K562 (cell line): ENCODE results near the gene BBLN. TPM values are rescaled to one million over a fixed set of nuclear protein-coding genes. Genes with fewer than 3 reads are reported as not detected.

Source experiments
- ADNP ChIP-seq: fragments of 200-800 bp; sonication (Bioruptor generic); IDR thresholded peaks from 2 replicates; pipeline ENCODE4 v1.6.1; 2016; ENCODE audit warnings: missing genetic modification characterization, missing compliant biosample characterization
- ARHGAP35 ChIP-seq: fragments of 450-650 bp; IDR thresholded peaks from 2 replicates; pipeline ENCODE4 v1.6.1; 2018; ENCODE audit not compliant: partially characterized antibody
- CTBP1 ChIP-seq: fragments of 450-650 bp; IDR thresholded peaks from 2 replicates; pipeline ENCODE4 v1.6.1; 2016; ENCODE audit warnings: borderline replicate concordance
- FOXJ2 ChIP-seq: fragments of 200-800 bp; sonication (Bioruptor generic); IDR thresholded peaks from 2 replicates; pipeline ENCODE4 v1.6.1; 2016; ENCODE audit warnings: missing genetic modification characterization, missing compliant biosample characterization
- GATA2 ChIP-seq: sonication (generic); formaldehyde crosslinking; IDR thresholded peaks from 2 replicates; pipeline ENCODE4 v1.4.0; 2020; ENCODE audit warnings: mild to moderate bottlenecking, missing genetic modification reagents
- PML ChIP-seq: IDR thresholded peaks from 2 replicates; pipeline ENCODE4 v1.6.1; 2012; ENCODE audit warnings: low read length, inconsistent platforms
- PTRF ChIP-seq: fragments of 450-650 bp; IDR thresholded peaks from 2 replicates; pipeline ENCODE4 v1.6.1; 2016; ENCODE audit warnings: mild to moderate bottlenecking, missing genetic modification characterization, missing compliant biosample characterization
- ZNF165 ChIP-seq: fragments of 250-450 bp; sonication (Bioruptor Pico); IDR thresholded peaks from 2 replicates; pipeline ENCODE4 v1.4.0; 2020; ENCODE audit warnings: borderline replicate concordance
- ZNF347 ChIP-seq: fragments of 450-650 bp; formaldehyde crosslinking; IDR thresholded peaks from 2 replicates; pipeline ENCODE4 v1.4.0; 2020; ENCODE audit warnings: low read depth, mild to moderate bottlenecking, moderate library complexity
- polyA plus RNA-seq, 8 experiments: library from polyadenylated mRNA; depleted of rRNA in 4 of 8; stranded (reverse) in 5 of 8; unstranded in 3 of 8; fragments of >200 nt; fragmentation: Nextera tagmentation in 2 of 8; fragmentation: Illumina TruSeq in 1 of 8; extraction: Ambion mirVana in 2 of 8; extraction: Trizol in 1 of 8; gene quantifications; 2 replicates each; pipeline versions ENCODE4 v1.2.1 to v1.2.3, GENCODE V29; 2011 to 2014; ENCODE audit warnings: inconsistent platforms in 1 of 8, missing spikeins in 1 of 8
- total RNA-seq, 7 experiments: library from RNA; depleted of rRNA in 6 of 7; stranded (reverse); fragments of >200 nt in 6 of 7; fragmentation: Illumina TruSeq in 2 of 7; extraction: Trizol in 2 of 7; gene quantifications; 2 replicates each; pipeline versions ENCODE4 v1.2.1 to v1.2.3, GENCODE V29; 2011 to 2021; ENCODE audit warnings: low replicate concordance in 1 of 7
- TF ChIP-seq, protein P1 (sequence below), 3 experiments: fragments of 200-800 bp in 1 of 3; fragments of 250-450 bp in 1 of 3; fragments of 450-650 bp in 1 of 3; sonication (Bioruptor Pico) in 1 of 3; sonication (Bioruptor generic) in 1 of 3; formaldehyde crosslinking in 1 of 3; IDR thresholded peaks; 2 replicates each; pipeline versions ENCODE4 v1.6.1 to v1.8.0; 2016 to 2022; ENCODE audit warnings: mild to moderate bottlenecking in 2 of 3, missing genetic modification characterization in 2 of 3, missing compliant biosample characterization in 1 of 3, moderate library complexity in 1 of 3
- TF ChIP-seq, protein P2 (sequence below): fragments of 250-450 bp; sonication (Bioruptor Pico); IDR thresholded peaks from 2 replicates; pipeline ENCODE4 v1.5.1; 2021; ENCODE audit warnings: mild to moderate bottlenecking
- TF ChIP-seq, protein P3 (sequence below): fragments of 250-450 bp; sonication (Bioruptor Pico); IDR thresholded peaks from 2 replicates; pipeline ENCODE4 v1.4.0; 2020; ENCODE audit warnings: mild to moderate bottlenecking
- TF ChIP-seq, protein P4 (sequence below): sonication (generic); formaldehyde crosslinking; IDR thresholded peaks from 2 replicates; pipeline ENCODE4 v1.8.1; 2023; ENCODE audit warnings: mild to moderate bottlenecking, missing genetic modification reagents, moderate library complexity
- TF ChIP-seq, protein P5 (sequence below): fragments of 450-650 bp; IDR thresholded peaks from 2 replicates; pipeline ENCODE4 v1.6.1; 2017; ENCODE audit warnings: antibody characterized with exemption, mild to moderate bottlenecking

Gene BBLN
- total and polyA plus RNA-seq, 9 of the 15 experiments (the other 6 are each of a cell fraction or from before 2014, with no cell fraction given) = 4.2 to 331 (median 87.1) TPM

DNA sequence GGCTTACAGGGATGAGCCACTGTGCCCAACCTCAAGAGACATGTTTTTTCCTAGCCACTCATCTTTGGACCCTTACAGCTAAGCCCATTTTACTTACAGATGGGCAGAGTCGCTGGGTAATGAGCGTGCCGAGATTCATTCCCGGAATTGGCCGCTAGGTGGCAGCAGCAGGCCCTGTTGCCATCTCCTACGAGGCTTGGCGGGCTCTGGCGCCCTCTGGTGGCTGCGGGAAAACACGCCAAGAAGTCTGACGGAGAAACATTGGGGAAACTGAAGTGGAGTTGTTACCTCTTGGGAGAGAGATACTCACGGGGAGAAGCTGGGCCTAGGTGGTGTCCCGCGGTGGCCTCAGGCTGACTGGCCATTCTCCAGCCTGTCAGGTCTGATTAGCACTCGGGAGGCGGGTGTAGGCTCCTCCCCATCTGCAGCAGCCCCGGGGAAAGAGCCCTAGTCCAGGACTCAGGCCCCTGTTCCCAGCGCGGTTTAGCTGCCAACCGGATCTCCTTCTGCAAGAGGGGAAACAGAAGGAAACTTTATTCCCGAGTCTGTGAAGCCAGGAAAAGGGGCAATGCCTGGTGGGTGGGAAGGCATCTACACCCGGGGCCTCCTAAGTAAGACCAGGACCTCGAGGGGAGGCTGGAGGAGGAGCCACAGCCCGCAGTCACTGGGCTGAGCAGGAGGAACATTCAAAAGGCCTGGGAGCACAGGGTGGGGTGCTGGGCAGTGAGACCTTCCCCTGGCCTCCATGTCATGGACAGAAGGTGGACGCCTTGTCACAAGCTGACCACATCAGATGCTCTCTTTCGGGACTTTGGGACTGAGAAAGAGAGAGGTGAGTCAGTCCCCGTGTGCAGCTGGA lies 42.2 kb upstream of the BBLN start (continued):
- TF ChIP-seq, protein P1, sequence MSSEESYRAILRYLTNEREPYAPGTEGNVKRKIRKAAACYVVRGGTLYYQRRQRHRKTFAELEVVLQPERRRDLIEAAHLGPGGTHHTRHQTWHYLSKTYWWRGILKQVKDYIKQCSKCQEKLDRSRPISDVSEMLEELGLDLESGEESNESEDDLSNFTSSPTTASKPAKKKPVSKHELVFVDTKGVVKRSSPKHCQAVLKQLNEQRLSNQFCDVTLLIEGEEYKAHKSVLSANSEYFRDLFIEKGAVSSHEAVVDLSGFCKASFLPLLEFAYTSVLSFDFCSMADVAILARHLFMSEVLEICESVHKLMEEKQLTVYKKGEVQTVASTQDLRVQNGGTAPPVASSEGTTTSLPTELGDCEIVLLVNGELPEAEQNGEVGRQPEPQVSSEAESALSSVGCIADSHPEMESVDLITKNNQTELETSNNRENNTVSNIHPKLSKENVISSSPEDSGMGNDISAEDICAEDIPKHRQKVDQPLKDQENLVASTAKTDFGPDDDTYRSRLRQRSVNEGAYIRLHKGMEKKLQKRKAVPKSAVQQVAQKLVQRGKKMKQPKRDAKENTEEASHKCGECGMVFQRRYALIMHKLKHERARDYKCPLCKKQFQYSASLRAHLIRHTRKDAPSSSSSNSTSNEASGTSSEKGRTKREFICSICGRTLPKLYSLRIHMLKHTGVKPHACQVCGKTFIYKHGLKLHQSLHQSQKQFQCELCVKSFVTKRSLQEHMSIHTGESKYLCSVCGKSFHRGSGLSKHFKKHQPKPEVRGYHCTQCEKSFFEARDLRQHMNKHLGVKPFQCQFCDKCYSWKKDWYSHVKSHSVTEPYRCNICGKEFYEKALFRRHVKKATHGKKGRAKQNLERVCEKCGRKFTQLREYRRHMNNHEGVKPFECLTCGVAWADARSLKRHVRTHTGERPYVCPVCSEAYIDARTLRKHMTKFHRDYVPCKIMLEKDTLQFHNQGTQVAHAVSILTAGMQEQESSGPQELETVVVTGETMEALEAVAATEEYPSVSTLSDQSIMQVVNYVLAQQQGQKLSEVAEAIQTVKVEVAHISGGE (CRISPR knock-in tag; IDR thresholded peaks at IDR 0.05) = no peak
- no peak for TF ChIP-seq GATA2
- TF ChIP-seq, protein P2, sequence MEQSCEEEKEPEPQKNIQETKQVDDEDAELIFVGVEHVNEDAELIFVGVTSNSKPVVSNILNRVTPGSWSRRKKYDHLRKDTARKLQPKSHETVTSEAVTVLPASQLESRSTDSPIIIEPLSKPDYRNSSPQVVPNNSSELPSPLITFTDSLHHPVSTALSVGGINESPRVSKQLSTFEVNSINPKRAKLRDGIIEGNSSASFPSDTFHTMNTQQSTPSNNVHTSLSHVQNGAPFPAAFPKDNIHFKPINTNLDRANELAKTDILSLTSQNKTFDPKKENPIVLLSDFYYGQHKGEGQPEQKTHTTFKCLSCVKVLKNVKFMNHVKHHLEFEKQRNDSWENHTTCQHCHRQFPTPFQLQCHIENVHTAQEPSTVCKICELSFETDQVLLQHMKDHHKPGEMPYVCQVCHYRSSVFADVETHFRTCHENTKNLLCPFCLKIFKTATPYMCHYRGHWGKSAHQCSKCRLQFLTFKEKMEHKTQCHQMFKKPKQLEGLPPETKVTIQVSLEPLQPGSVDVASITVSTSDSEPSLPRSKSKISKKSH = no peak
- no peak for TF ChIP-seq ADNP (tag)
- TF ChIP-seq FOXJ2 (tag) = peak; percentile 50; the same call in 1 of the 2 replicates
- TF ChIP-seq CTBP1 = peak; percentile 73; the same call in 1 of the 2 replicates
- TF ChIP-seq ARHGAP35 = no peak
- no peak for TF ChIP-seq PTRF (tag)
- TF ChIP-seq, protein P3, sequence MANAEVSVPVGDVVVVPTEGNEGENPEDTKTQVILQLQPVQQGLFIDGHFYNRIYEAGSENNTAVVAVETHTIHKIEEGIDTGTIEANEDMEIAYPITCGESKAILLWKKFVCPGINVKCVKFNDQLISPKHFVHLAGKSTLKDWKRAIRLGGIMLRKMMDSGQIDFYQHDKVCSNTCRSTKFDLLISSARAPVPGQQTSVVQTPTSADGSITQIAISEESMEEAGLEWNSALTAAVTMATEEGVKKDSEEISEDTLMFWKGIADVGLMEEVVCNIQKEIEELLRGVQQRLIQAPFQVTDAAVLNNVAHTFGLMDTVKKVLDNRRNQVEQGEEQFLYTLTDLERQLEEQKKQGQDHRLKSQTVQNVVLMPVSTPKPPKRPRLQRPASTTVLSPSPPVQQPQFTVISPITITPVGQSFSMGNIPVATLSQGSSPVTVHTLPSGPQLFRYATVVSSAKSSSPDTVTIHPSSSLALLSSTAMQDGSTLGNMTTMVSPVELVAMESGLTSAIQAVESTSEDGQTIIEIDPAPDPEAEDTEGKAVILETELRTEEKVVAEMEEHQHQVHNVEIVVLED (CRISPR knock-in tag) = no peak
- no peak for TF ChIP-seq ZNF165 (CRISPR knock-in tag)
- TF ChIP-seq, protein P4, sequence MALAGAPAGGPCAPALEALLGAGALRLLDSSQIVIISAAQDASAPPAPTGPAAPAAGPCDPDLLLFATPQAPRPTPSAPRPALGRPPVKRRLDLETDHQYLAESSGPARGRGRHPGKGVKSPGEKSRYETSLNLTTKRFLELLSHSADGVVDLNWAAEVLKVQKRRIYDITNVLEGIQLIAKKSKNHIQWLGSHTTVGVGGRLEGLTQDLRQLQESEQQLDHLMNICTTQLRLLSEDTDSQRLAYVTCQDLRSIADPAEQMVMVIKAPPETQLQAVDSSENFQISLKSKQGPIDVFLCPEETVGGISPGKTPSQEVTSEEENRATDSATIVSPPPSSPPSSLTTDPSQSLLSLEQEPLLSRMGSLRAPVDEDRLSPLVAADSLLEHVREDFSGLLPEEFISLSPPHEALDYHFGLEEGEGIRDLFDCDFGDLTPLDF (CRISPR knock-in tag) = peak; percentile 80
- no peak; the same call in 1 of the 2 replicates for TF ChIP-seq PML
- TF ChIP-seq, protein P5, sequence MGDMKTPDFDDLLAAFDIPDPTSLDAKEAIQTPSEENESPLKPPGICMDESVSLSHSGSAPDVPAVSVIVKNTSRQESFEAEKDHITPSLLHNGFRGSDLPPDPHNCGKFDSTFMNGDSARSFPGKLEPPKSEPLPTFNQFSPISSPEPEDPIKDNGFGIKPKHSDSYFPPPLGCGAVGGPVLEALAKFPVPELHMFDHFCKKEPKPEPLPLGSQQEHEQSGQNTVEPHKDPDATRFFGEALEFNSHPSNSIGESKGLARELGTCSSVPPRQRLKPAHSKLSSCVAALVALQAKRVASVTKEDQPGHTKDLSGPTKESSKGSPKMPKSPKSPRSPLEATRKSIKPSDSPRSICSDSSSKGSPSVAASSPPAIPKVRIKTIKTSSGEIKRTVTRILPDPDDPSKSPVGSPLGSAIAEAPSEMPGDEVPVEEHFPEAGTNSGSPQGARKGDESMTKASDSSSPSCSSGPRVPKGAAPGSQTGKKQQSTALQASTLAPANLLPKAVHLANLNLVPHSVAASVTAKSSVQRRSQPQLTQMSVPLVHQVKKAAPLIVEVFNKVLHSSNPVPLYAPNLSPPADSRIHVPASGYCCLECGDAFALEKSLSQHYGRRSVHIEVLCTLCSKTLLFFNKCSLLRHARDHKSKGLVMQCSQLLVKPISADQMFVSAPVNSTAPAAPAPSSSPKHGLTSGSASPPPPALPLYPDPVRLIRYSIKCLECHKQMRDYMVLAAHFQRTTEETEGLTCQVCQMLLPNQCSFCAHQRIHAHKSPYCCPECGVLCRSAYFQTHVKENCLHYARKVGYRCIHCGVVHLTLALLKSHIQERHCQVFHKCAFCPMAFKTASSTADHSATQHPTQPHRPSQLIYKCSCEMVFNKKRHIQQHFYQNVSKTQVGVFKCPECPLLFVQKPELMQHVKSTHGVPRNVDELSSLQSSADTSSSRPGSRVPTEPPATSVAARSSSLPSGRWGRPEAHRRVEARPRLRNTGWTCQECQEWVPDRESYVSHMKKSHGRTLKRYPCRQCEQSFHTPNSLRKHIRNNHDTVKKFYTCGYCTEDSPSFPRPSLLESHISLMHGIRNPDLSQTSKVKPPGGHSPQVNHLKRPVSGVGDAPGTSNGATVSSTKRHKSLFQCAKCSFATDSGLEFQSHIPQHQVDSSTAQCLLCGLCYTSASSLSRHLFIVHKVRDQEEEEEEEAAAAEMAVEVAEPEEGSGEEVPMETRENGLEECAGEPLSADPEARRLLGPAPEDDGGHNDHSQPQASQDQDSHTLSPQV = peak; percentile 96
- TF ChIP-seq ZNF347 (CRISPR knock-in tag) = no peak
